HG03025 (cell line): Measurements from ENCODE around the gene PTPRM.

ENCODE experiments used
- ATAC-seq: cut with Tn5 transposase; IDR thresholded peaks from one replicate; pipeline ENCODE4 v1.9.1; 2021; ENCODE audit warnings: mild to moderate bottlenecking, moderate library complexity; ENCODE audit not compliant: unreplicated experiment, low FRiP score

Gene PTPRM

DNA sequence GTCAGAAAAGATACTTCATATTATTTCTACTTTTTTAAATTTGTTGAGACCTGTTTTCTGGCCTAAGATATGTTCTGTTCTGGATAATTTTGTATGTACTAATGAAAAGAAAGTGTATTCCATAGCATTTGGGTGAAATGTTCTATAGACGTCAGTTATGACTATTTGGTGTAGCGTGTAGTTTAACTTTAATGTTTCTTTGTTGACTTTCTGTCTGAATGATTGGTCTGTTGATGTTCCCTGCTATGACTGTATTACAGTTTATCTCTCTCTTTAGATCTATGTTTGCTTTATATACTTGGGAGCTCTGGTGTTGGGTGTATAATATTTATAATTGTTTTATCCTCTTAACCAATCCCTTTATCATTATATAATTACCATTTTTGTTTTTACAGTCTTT lies 352.4 kb downstream of the PTPRM start:
- no peak for ATAC-seq

DNA sequence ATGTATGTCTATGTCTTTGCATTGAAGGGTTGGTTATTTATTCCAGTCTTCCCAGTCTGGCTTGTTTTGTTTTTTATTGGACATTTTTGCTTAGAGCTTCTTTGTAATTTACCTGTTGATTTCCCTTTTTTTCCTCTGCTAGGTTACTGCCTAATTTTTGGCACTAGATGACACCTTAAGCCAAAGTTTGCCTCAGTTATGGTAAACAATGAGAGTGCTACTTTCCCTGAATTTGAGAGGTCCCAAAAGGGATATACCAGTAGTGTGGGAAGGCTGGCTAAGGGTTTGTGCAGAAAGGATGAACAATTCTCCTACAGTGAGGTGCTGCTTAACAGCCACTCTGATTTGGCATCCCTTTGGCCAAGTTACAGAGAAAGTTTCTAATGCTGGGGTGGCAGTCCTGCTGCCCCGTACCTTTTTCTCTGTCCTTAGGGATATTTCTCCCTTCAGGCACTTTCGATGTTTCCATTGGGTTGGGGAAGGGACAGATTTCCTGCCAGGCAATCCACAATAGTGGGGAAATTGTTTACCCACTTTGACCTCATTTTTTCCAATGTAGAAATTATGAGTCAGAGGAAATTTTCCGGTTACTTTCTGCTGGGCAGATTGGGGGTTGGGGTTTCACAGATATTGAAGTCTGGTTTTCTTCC lies 354.9 kb downstream of the PTPRM start:
- ATAC-seq, result no peak

DNA sequence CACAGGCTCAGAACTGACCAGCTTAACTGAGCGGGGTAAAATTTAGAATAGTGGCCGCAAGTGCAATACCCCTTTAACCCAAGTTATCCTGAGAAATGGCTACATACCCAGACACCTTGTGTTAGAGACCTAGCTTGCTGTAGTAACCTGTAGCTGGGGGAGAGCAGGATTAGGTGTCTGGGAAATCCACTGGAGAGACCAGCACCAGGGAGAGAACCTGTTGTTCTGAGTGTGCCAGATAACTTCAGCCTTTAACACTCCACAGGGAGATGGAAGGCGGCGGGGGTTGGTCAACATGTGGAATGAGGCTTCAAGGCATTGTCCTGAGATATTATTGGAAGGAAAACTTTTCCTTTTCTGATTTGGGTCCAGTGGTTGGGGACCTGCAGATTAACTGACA lies 356.0 kb downstream of the PTPRM start:
- ATAC-seq, result no peak

DNA sequence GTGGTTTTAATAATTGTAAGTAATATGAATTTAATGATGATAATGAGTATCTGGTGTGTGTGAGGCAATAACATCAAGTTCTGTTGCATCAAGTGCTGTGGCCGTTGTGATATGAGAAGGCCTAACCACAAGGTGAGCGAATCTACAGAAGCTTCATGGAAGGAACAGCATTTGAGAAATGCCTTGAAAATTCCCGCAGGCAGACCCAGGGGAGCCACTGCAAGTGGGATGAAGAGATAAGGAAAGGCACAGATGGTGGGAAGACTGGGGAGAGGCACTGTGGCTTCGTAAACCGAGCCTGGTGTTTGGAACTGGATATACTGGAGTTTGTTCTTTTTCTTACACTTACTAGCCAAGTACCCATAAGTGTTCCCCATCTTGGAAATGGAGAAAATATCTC lies 357.5 kb downstream of the PTPRM start:
- no peak for ATAC-seq

DNA sequence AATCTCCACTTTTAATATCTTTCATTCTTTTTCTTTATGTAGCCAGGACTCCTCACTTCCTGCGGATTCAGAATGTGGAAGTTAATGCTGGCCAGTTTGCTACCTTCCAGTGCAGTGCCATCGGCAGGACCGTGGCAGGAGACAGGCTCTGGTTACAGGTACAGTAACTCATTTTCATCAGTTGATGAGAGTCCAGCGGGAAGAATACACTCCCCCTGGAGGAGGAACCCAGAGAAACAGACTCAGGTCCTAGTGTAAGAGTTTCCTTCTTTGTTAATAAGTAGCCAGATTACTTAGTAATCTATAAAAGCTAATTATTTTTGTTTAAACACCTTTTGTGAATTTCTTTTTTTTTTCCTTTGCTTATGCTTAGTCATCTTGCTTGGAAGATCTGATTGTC lies 359.4 kb downstream of the PTPRM start:
- no peak for ATAC-seq

DNA sequence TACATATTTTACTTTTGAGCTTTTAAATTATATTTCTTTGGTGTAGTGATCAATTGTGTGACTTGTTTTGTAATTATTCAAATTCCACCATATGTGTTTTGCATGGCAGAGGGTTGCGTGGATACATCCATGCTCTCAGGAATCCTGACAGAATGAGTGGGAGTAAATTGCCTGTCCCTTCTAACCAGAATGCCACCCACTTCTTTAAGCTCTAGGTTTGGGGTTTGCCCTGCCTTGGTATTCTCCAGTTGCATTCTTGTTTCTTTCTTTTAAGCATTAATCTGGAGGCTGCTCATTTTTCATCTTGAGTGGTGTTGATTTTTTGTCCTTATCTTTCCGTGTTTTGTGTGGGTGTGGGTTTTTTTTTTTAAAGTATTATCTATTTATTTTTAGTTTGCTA lies 360.0 kb downstream of the PTPRM start:
- ATAC-seq, result no peak

DNA sequence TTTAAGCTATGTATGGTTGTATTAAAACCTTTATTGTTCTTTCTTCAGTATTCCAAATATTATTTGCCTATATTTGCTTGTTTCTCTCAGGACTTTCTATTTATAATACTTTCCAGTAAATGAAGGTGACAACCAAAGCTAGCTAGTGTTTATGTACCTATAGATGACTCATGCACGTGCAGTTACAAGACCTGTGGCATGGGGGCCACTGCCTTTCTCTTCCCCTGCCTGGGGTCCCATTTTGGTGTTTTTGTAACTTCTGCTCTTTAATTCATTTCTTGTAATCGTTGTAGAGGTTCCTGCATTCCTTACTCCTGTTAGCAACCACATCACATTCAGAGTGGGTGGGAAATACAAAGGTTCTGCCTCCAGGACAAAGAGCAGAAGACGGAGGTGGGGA lies 364.6 kb downstream of the PTPRM start:
- no peak for ATAC-seq

DNA sequence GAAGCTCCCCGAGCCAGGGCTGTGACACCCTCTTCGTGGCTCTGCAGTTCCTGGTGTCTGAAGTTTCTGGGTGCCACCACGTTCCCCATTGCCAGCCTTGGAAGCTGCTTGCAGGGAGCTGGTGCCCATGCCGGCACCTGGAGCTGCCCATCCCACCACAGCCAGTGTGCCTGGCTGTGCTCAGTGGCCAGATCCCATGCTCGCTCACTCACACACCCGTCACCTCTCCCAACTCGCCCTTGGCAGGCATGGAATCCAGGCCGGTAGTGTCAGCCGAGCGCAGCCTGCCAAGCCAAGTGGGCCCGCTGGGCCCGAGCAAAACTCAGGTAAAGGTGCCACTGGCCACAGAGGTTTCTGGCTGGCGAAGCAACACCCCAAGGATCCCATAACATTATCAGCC lies 370.2 kb downstream of the PTPRM start:
- no peak for ATAC-seq

DNA sequence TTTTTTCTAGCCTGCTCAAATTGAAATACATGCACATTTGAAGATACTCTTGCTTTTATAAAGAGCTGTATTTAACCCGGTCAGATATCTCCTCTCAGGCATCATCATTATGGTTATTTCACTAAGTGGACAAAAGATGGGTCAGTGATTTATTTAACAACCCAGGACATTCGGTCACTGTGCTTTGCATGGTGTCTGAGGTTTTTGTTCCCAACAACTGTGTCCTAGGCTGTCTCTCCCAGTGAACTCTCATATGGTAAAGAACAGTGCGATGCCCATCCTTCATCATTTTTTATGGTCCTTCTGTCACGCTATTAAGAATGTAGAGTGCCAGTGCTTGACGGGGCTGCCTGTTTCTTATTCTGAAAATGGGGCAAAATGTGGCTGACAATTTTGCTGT lies 372.4 kb downstream of the PTPRM start:
- no peak for ATAC-seq

DNA sequence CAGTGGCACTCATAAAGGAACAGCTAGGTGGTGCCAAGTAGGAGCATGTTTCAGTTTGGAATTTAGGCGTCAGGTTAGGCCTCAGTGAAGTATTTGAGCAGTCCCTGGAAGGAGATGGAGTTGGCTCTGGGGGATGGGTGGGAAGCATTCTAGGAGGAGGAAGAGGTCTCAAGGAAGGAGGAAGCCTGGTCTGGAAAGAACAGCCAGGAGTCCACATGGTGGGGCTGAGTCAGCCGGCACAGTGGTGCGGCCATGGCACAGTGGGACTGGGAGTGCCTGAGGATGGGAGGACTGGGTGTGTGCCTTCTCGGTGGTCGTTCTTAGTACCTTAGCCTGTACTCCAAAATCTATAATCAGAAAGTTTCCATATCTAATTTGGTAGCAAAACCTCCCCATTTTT lies 373.3 kb downstream of the PTPRM start:
- no peak for ATAC-seq

DNA sequence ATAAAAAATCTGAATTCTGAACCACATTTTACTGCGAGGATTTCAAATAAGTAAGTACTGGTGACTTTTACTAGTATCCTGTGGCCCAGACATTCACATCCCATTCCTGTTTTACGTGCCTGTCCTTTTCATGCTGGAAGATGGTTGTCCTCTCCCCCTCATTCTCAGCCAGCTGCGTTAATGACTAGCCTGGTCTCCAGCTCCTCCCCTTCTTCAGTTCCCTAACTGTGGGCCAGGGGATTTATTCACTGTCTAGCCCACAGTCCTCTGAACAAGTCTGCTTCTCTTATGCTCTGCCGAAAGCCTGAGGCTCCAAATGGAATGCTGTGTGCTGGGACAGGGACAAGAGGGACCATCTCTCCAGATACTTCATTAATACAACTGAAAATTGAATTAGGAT lies 373.9 kb downstream of the PTPRM start:
- ATAC-seq, result no peak

DNA sequence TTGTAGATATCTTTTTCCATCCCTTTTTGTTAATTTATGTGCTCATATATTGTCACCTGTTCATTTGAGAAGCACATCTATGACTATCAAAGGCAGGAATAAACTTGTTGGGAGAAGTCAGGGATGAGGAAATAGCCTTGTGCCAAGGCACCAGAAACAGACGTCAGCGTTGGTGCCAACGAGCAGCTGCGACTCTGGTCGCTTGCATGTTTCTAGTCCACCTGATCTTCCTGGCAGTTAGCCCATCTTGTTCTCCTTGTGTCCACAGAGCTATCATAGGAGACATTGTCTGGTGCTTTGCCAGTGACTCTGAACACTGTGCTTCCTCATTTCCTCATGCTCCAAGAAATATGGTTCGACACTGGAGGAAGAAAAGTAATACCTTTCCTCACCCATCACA lies 374.4 kb downstream of the PTPRM start:
- ATAC-seq, result no peak

DNA sequence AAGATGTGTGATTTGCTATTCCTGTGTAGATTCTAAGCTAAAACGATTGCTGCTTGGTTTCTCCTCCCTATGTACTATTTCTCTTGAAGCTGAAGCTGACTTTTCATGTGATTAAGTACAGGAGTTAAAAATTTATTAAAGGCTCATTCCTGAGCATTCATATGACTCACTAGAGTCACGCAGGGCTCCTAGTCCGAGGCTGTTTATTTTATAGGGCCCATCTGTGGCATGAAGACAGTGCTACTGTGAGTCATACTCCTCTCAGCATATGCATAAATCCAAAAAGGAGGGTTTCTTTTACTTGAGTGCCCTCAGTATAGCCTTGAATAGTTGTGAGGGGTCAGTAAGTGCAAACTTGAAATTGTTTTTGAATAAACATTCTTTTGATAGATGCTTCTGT lies 378.8 kb downstream of the PTPRM start:
- no peak for ATAC-seq

DNA sequence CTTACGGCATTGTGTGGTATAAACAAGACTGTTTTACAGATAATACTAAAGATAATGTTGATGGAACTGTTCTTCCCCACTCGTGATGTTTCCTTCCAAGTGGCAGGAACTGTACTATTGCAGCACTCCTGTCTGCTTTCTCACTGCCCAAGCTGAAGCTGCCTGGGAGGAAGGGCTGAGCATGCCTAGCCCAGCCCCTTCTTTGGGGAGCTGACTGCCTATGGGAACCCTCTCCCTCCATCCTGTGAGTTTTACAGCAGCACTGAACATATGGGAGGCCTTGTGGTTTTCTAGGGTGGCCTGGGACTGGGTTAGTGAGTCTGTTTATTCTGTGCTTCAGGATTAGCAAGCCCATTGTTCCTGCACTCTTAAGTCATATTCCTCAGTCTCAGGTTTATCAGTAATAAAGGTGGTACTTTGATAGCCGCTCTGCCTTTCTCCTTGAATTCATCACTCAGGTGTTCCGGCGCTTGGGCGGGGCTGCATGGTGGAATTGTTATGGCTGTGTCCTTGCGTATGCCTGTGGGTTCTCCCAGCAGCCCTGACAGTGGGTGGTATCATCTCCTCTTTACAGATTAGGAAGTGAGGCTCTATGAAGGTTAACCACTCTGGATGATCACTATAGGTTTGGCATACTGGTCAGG lies 379.7 kb downstream of the PTPRM start:
- no peak for ATAC-seq

DNA sequence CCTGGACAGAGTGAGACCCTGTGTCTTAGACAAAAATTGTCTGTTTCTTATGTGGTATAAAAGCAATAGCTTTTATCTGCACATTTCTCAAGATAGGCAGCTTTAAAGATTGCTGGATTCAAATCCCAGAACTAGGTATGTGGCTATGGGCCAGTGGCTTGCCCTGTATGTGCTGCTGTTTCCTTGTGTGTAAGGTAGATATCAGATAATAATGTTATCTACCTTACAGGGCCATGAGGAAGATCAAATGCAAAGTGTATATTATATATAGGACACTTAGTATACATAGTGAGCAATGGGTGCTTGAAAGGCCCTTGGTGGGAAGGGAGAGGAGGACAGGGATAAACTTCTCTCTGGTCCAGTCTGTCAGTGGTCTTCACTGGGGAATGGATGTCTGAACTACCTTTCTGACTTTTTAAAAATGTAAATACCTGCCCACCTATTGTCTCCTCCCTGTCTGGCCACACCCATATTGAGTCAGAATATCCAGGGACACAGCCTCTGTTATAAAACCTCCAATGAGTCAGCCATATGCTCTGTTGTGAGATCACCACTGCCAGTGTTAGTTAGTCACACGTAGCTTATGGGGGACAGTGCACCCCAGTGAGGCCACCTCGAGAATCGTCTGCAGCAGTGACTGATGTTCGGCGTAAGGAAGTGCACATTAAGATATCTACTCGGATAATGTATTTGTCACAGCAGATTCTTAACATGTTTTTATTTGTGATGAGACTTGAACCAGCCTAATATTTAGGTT lies 383.4 kb downstream of the PTPRM start:
- no peak for ATAC-seq

DNA sequence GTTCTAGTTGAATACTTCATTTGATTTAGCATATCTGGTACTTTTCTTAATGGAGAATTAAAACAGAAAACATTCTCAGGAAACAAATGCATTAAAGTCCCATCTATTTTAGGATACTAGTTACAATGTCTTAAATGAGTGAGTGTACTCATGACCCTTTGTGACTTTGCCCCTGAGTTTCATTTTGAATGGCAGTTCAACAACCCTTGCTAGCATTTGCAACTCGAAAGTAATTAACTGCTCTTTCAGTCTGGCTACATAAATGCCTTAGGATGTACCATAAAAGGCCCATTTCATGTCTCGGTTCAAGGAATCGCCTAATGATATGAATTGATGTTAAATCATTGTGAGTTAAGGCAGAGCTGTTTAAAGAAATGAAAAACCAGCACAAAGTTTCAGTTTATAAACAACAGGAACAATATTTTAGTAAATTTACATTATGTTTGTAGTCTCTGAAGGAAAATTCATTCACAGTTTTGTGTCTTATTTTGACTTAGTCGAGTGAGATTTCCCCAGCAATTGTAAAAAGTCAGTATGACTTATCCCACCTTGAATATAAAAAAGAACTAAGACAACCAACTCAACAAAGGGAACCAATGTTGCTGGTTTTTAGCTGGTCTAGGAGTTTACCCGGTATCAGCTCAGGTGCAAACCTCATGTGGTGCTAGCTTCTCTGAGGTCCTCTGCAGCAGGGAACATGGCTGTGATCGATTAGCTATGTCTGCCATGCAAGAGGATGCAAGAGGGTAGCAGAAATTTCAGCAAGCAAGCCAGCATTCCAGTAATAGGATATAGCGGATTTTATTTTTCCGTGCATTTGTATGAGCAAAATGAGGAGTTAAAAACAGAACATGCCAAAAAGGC lies 386.2 kb downstream of the PTPRM start:
- no peak for ATAC-seq

DNA sequence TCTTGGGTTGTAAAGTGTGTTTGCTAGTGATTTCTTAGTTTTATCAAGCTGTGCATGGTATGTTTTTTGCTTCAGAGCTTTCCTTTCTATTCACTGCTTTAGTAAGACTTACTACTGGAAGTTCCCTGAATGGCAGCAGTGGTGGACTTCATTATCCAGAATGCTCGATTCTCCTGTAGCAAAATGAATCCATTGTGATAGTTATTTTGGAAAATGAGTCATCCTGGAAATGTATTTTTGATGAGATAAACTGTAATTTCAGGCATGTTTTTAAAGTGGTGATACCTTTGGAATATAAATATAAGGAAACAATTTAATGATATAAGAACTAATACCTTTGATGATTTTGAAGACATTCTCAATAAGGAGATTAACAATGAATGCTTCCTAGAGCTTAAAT lies 387.1 kb downstream of the PTPRM start:
- ATAC-seq, result no peak

DNA sequence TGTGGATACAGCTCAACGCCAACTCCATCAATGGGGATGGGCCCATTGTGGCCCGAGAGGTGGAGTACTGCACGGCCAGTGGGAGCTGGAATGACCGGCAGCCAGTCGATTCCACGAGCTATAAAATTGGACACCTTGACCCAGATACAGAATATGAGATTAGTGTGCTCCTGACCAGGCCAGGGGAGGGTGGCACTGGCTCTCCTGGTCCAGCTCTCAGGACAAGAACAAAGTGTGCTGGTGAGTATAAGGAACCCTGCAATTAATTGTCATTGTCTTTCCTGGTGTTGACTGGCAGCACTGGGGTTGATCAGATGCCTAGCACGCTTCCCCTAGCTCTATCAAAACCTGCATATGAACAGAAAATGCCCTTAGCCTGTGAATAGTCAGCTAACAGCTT lies 388.1 kb downstream of the PTPRM start:
- ATAC-seq, result no peak

DNA sequence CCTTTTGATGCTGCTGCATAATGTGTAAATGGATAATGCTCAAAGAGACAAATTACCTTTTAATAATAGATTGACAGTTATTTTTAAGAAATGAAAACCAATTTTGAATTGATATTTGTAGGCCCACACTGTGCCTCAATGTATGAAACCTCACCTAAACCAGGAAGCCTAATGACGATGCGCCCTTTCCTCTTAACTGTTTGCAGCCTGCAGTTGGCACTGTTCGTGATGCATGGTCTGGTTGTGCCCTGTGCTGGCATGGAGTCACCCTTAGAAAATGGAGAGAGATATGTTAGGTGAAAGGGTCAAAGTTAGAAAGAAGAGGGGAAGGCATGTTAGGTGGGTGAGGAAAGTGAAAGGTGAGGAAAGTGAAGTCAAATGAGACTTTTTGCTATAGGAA lies 390.2 kb downstream of the PTPRM start:
- ATAC-seq, result no peak

DNA sequence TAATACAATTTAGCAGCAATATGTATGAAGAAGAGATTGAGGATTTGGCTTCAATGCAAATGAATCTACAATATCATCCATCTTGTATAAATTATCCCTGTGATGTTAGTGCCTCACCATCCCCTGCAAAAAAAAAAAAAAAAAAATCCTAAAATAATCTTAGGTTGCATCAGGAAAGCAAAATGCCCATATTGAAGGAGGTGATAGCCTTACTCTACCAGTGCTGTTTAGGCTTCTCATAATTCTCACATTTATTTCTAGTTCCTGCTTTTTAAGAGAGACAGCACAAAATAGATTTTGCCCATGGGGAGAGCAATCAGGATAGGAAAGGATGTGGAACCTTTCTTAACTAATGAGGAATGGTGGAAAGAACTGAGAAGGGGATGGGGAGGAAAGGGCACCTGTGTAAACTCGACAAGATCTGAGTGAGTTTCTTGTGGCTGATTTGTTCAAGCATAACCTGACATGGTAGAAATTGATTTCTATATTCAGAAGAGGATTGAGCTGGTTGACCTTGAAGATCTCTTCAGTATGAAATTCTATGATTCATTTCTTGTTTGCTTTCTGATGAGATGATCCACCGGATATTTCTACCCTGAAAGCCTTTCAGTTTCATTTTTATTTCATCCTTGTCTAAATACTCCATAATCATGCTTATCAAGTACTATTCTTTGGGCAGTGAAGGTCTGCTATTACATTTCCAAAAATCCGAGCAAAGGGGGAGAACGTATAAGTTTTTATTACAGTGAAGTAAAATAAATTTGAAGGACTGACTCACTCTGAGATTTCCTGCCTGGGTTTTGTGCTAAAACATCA lies 391.2 kb downstream of the PTPRM start:
- no peak for ATAC-seq

DNA sequence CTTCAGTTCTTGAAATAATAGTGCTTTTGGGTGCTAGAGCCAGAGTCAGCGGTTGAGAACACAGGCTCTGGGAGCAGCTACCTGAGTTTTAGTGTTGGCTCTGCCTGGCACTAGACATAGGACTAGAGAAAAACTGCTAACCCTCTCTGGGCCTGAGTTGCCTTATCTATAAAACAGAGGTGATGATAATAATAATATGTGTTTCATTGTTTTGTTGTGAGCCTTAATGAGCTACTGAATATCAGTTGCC lies 391.7 kb downstream of the PTPRM start:
- no peak for ATAC-seq
